Chondrocyte (in vitro differentiated cells): ENCODE data around the gene SASH1. TPM values are rescaled to one million over a fixed set of nuclear protein-coding genes. Genes with fewer than 3 reads are reported as not detected.

Source experiments
- DNase-seq: peaks from one replicate; pipeline ENCODE4 v3.0.0; 2021; ENCODE audit warnings: mixed read lengths, low spot score
- H3K27ac Mint-ChIP-seq: one replicate; pipeline ENCODE4 v1.8.0; 2021; ENCODE audit warnings: mild to moderate bottlenecking, moderate library complexity, mixed read lengths; ENCODE audit not compliant: unreplicated experiment
- H3K27me3 Mint-ChIP-seq: 2 replicates; pipeline ENCODE4 v1.8.0; 2021; ENCODE audit warnings: low read depth, mixed read lengths
- H3K36me3 Mint-ChIP-seq: 2 replicates; pipeline ENCODE4 v1.8.0; 2021; ENCODE audit warnings: low read depth, mixed read lengths
- H3K4me1 Mint-ChIP-seq: 2 replicates; pipeline ENCODE4 v1.8.0; 2021; ENCODE audit warnings: low read depth, mild to moderate bottlenecking, mixed read lengths
- H3K4me3 Mint-ChIP-seq: one replicate; pipeline ENCODE4 v1.8.0; 2021; ENCODE audit warnings: mild to moderate bottlenecking, moderate library complexity, mixed read lengths; ENCODE audit not compliant: unreplicated experiment
- H3K9me3 Mint-ChIP-seq: 2 replicates; pipeline ENCODE4 v1.8.0; 2021; ENCODE audit warnings: low read depth, mixed read lengths
- CTCF ChIP-seq: fragments of 200-600 bp; sonication (generic); IDR thresholded peaks from 2 replicates; pipeline ENCODE4 v1.5.0; 2021; ENCODE audit warnings: antibody characterized with exemption, mild to moderate bottlenecking, moderate library complexity
- total RNA-seq: library from RNA; stranded (reverse); gene quantifications from 3 replicates; pipeline ENCODE4 v1.2.1, GENCODE V29; 2021

Gene SASH1
- total RNA-seq, 1 donor from 2014 or later = 82.9 TPM

GRCh38 chr6:148346681-148347440, 4.2 kb downstream of the SASH1 start:
- no peak for TF ChIP-seq CTCF
- Mint-ChIP-seq H3K9me3 (no peaks in the 10 kb centered on the region), H3K27ac (no peak overlapping the region), H3K36me3 (peaks cover 4% of the 10 kb centered on the region), H3K4me1 (peaks cover 67% of the 10 kb centered on the region), H3K27me3 (no peaks in the 10 kb centered on the region), H3K4me3 (no peak overlapping the region)
- no peak for DNase-seq

- Mint-ChIP-seq H3K9me3 (no peaks in the 10 kb centered on the region), H3K36me3 (peaks cover 4% of the 10 kb centered on the region), H3K27ac (no peak overlapping the region), H3K27me3 (no peaks in the 10 kb centered on the region), H3K4me1 (peaks cover 60% of the 10 kb centered on the region), H3K4me3 (no peak overlapping the region)
- no peak for DNase-seq
- TF ChIP-seq CTCF = no peak
Measured at GRCh38 chr6:148347441-148348054, 4.9 kb downstream of the SASH1 start.

DNA sequence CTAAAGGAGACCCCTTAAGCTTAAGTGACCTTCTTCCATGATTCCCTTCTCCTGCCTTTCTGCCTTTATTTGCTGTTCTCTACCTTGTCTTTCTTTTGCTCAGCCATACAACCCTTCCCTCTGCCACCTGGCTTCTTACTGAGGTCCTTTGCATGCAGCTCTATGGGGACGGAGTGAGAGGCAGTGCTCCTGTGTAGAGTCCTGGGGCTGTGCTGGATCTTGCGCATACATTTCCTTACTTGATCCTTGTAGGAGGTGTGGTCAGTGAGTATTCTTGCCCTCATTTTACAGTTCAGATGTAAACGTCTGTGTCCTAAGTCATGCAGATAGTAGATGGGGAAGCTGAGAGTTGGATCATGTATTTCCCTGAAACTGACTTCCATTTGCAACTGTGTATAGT, 5.7 kb downstream of the SASH1 start:
- peaks cover 4% of the 10 kb centered on the region for H3K36me3 Mint-ChIP-seq
- no peak overlapping the region for H3K27ac Mint-ChIP-seq
- no peak overlapping the region for H3K4me3 Mint-ChIP-seq
- no peak for TF ChIP-seq CTCF
- no peak for DNase-seq
- no peaks in the 10 kb centered on the region for H3K9me3 Mint-ChIP-seq
- peaks cover 57% of the 10 kb centered on the region for H3K4me1 Mint-ChIP-seq
- no peaks in the 10 kb centered on the region for H3K27me3 Mint-ChIP-seq

DNA sequence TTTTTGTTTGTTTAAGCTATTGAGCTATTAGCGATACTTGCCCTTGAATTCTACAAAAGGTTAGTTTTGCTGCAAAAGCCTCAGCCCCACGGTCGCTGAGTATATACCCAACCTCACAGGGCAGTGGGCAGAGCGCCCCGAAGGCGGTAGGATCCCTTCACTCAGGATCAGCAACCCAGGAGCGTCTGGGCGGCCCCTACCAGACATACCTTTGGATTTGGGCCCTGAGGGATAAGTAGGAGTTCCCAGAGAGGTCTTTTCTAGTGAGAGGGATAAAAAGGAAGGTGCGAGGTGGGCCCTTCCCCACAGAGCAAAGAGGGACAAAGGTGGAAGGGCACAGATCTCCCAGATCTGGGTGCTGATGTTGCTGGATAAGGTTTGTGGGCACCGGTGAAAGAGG, 6.1 kb downstream of the SASH1 start:
- no peaks in the 10 kb centered on the region for H3K27me3 Mint-ChIP-seq
- DNase-seq = no peak
- peaks cover 53% of the 10 kb centered on the region for H3K4me1 Mint-ChIP-seq
- H3K4me3 Mint-ChIP-seq = no peak overlapping the region
- peak overlapping the region; percentile 6 for H3K27ac Mint-ChIP-seq
- H3K36me3 Mint-ChIP-seq = peaks cover 4% of the 10 kb centered on the region
- H3K9me3 Mint-ChIP-seq = no peaks in the 10 kb centered on the region
- TF ChIP-seq CTCF = no peak

DNA sequence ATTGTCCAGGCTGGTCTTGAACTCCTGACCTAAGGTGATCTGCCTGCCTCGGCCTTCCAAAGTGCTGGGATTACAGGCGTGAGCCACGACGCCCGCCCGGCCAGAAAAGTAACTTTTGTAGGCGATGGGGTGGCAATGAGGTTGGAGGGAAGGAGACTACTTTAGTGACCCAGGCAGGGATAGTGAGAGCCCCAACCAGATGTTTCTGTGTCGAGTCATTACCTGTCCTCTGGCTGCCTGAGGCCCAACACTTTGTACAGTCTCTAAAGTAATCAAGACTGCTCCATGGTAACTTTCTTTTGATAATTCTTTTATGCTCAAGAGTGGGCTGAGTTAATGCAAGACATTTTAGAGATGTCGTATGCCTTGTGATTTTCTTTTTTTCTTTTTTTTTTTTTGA, 6.8 kb downstream of the SASH1 start:
- DNase-seq = peak; percentile 48
- no peaks in the 10 kb centered on the region for H3K9me3 Mint-ChIP-seq
- H3K36me3 Mint-ChIP-seq = peaks cover 6% of the 10 kb centered on the region
- H3K27ac Mint-ChIP-seq = no peak overlapping the region
- H3K4me3 Mint-ChIP-seq = no peak overlapping the region
- H3K4me1 Mint-ChIP-seq = peaks cover 47% of the 10 kb centered on the region
- no peaks in the 10 kb centered on the region for H3K27me3 Mint-ChIP-seq
- no peak for TF ChIP-seq CTCF
